Activated T-helper 1 cell treated with anti-CD3 and anti-CD28 coated beads, Interleukin-12 subunit alpha, Interleukin-12 subunit beta, Interleukin-2, Interleukin-4 antibody, amounts not matched to agents 30 ng/mL and 10 ng/mL and 1 ng/mL, durations not matched to agents 14 hours and 24 hours and 36 hours (primary cell): ENCODE results near the gene TSHZ2. TPM values are rescaled to one million over a fixed set of nuclear protein-coding genes. Genes with fewer than 3 reads are reported as not detected.
"Not testable (repeated sequence)": the region's sequence is repeated elsewhere in the genome, so short reads cannot be mapped to it uniquely, and the experiment has no call there.

Source experiments
- DNase-seq: peaks from one replicate; pipeline ENCODE4 v3.0.0; 2021; ENCODE audit warnings: low spot score
- H3K27ac Mint-ChIP-seq: one replicate; pipeline ENCODE4 v1.8.0; 2021; ENCODE audit warnings: mild to moderate bottlenecking, mixed read lengths
- H3K27me3 Mint-ChIP-seq: one replicate; pipeline ENCODE4 v1.8.0; 2022; ENCODE audit warnings: mild to moderate bottlenecking, moderate library complexity, mixed read lengths; ENCODE audit not compliant: insufficient read depth
- H3K36me3 Mint-ChIP-seq: one replicate; pipeline ENCODE4 v1.8.0; 2021; ENCODE audit warnings: low read depth, mixed read lengths
- H3K4me1 Mint-ChIP-seq: one replicate; pipeline ENCODE4 v1.8.0; 2021; ENCODE audit warnings: low read depth, mixed read lengths
- H3K4me3 Mint-ChIP-seq: one replicate; pipeline ENCODE4 v1.8.0; 2021; ENCODE audit warnings: mild to moderate bottlenecking, moderate library complexity, mixed read lengths
- H3K9me3 Mint-ChIP-seq: one replicate; pipeline ENCODE4 v1.8.0; 2021; ENCODE audit warnings: mixed read lengths
- intact Hi-C: fragments of 100-400 bp; cut with micrococcal nuclease; formaldehyde crosslinking; loops from one replicate; pipeline ENCODE4 v1.15.1; 2024
- total RNA-seq: library from RNA; stranded (reverse); gene quantifications from 2 replicates; pipeline ENCODE4 v1.2.3, GENCODE V29; 2022

TSHZ2 gene
- total RNA-seq, 1 donor from 2014 or later: 26.0 TPM

DNA sequence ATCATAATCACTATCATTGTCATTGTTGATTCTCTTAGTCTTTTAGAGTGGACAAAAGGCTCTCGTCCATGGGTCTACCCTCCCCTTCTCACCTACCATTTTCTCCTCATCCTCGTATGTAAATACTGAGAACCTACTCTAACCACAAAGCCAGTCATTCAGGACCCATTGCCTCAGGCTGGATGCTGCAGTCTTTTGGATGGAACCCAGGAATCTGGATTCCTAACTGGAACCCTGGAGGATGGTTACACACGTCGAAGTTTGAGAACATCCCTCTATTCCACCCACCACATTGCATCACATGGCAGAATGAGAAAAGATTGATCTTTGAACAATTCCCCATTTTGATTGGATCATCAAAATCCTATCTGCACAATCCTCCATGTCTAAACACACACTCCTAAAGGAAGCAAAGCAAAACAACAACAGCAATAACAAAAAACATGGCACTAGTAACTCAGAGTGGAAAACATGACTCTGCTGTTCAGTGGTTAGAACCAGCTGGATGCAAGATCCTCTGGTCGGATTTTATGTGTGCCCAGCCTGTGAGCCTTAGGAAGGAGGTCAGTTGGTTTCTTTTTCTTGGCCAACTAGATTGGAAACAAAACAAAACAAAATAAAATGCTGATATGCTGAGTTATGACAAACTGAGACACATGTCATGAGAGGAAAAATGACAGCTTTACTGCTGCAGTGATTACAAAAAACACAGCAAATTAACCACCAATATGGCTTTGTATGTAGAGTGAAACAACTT lies 38.0 kb downstream of the TSHZ2 start:
- DNase-seq: no peak
- Mint-ChIP-seq H3K9me3 (peaks cover 24% of the 10 kb centered on the region), H3K4me3 (no peak overlapping the region), H3K27ac (no peak overlapping the region), H3K4me1 (peaks cover 12% of the 10 kb centered on the region), H3K36me3 (peaks cover 41% of the 10 kb centered on the region), H3K27me3 (no peaks in the 10 kb centered on the region)
- intact Hi-C loops: no loop called here

DNA sequence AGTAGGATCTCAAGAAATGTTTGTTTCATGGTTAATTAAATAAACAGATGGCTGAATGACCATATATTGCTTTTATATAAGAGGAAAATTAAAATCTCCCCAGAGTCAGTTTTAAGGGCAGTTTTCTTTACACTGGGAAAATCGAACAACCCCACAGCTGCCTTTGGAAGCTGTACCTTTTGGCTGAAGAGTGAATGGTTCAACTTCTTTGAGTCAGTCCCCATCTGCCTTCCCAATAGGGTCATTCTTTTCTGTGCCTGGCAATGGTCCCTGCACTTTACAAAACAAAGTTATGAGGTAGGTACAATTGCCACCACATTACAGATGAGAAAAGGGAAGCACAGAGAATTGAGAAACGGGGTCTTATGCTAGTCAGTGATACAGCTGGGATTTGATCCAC lies 39.5 kb downstream of the TSHZ2 start:
- Mint-ChIP-seq H3K4me3 (no peak overlapping the region), H3K9me3 (peaks cover 32% of the 10 kb centered on the region), H3K27ac (no peak overlapping the region), H3K4me1 (peaks cover 12% of the 10 kb centered on the region), H3K27me3 (no peaks in the 10 kb centered on the region), H3K36me3 (peaks cover 50% of the 10 kb centered on the region)
- no peak for DNase-seq
- intact Hi-C loops: no loop called here

- no peaks in the 10 kb centered on the region for H3K27me3 Mint-ChIP-seq
- H3K27ac Mint-ChIP-seq: no peak overlapping the region
- peaks cover 19% of the 10 kb centered on the region for H3K4me1 Mint-ChIP-seq
- no peak for DNase-seq
- peaks cover 38% of the 10 kb centered on the region for H3K9me3 Mint-ChIP-seq
- intact Hi-C loops: no loop called here
- peaks cover 52% of the 10 kb centered on the region for H3K36me3 Mint-ChIP-seq
- H3K4me3 Mint-ChIP-seq: no peak overlapping the region
Measured at GRCh38 chr20:53013183-53013582, 41.0 kb downstream of the TSHZ2 start.

- peaks cover 25% of the 10 kb centered on the region for H3K4me1 Mint-ChIP-seq
- peaks cover 52% of the 10 kb centered on the region for H3K36me3 Mint-ChIP-seq
- no peaks in the 10 kb centered on the region for H3K27me3 Mint-ChIP-seq
- no peak overlapping the region for H3K4me3 Mint-ChIP-seq
- no peak for DNase-seq
- peaks cover 38% of the 10 kb centered on the region for H3K9me3 Mint-ChIP-seq
- H3K27ac Mint-ChIP-seq: no peak overlapping the region
- intact Hi-C loops: no loop called here
Measured at GRCh38 chr20:53013847-53014246, 41.7 kb downstream of the TSHZ2 start.

- peaks cover 45% of the 10 kb centered on the region for H3K9me3 Mint-ChIP-seq
- H3K4me3 Mint-ChIP-seq: no peak overlapping the region
- H3K27me3 Mint-ChIP-seq: no peaks in the 10 kb centered on the region
- H3K36me3 Mint-ChIP-seq: peaks cover 56% of the 10 kb centered on the region
- peaks cover 35% of the 10 kb centered on the region for H3K4me1 Mint-ChIP-seq
- H3K27ac Mint-ChIP-seq: no peak overlapping the region
- intact Hi-C loops: no loop called here
- no peak for DNase-seq
Measured at GRCh38 chr20:53016071-53016470, 43.9 kb downstream of the TSHZ2 start.

DNA sequence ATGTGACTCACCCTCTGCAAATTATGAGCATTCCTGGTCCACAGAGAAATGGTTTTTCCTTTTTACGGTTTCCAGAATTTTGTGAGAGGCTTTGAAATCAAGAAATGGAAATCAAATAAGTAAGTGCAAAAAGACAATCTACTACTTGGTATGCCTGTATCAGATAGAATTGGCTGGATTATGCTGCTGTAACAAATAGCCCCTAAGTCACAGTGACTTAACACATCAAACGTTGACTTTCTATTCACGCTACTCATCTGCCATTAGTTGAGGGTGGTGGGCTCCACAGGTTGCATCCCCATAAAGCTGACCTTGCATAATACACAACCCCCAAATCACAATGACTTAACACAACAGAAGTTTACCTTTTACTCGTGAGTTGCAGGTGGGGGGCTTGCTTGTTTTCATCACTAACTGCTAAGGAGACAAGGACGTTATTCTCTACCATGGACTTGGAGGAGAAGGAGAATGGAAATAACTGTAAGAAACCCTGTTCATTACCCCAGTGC lies 44.4 kb downstream of the TSHZ2 start:
- intact Hi-C loops: no loop called here
- DNase-seq: no peak
- peaks cover 58% of the 10 kb centered on the region for H3K36me3 Mint-ChIP-seq
- peaks cover 48% of the 10 kb centered on the region for H3K9me3 Mint-ChIP-seq
- H3K4me1 Mint-ChIP-seq: peaks cover 41% of the 10 kb centered on the region
- H3K27me3 Mint-ChIP-seq: no peaks in the 10 kb centered on the region
- H3K27ac Mint-ChIP-seq: no peak overlapping the region
- H3K4me3 Mint-ChIP-seq: no peak overlapping the region

- H3K9me3 Mint-ChIP-seq: peaks cover 48% of the 10 kb centered on the region
- no peaks in the 10 kb centered on the region for H3K27me3 Mint-ChIP-seq
- no peak for DNase-seq
- H3K4me3 Mint-ChIP-seq: no peak overlapping the region
- no peak overlapping the region for H3K27ac Mint-ChIP-seq
- H3K36me3 Mint-ChIP-seq: peaks cover 57% of the 10 kb centered on the region
- intact Hi-C loops: no loop called here
- H3K4me1 Mint-ChIP-seq: peaks cover 47% of the 10 kb centered on the region
Measured at GRCh38 chr20:53017206-53017605, 45.0 kb downstream of the TSHZ2 start.

- Mint-ChIP-seq H3K27ac (peak overlapping the region; percentile 72), H3K4me1 (peaks cover 69% of the 10 kb centered on the region), H3K9me3 (peaks cover 32% of the 10 kb centered on the region), H3K36me3 (peaks cover 41% of the 10 kb centered on the region), H3K4me3 (no peak overlapping the region), H3K27me3 (no peaks in the 10 kb centered on the region)
- no peak for DNase-seq
- intact Hi-C loops: no loop called here
Measured at GRCh38 chr20:53019464-53019863, 47.3 kb downstream of the TSHZ2 start.

DNA sequence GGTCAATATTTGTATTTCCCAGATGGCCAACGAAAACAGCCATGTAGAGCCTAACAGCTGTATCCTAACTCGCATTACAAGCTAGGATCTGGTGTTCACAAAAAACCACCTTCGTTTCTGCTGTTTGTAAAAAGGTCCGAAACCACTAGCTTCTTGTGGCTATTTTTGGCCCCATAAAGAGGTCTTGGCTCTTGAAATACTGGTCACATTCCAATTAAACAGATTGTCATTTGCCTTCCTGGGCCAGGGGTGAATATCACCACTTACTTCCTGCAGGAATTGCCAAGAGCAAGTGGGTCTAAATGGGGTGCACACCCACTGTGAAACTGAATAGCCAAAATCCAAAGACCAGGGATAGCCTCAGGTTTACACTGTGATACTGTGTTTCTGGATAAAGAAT lies 48.2 kb downstream of the TSHZ2 start:
- intact Hi-C loops: loop anchor here (5.0 kb wide), 2 partner anchors 197 to 613 kb away; no protein-coding TSS in a partner anchor
- Mint-ChIP-seq H3K9me3 (peaks cover 25% of the 10 kb centered on the region), H3K4me1 (peaks cover 75% of the 10 kb centered on the region), H3K27ac (peak overlapping the region; percentile 72), H3K4me3 (no peak overlapping the region), H3K27me3 (no peaks in the 10 kb centered on the region), H3K36me3 (peaks cover 33% of the 10 kb centered on the region)
- no peak for DNase-seq

- Mint-ChIP-seq H3K27ac (peak overlapping the region; percentile 90), H3K36me3 (peaks cover 28% of the 10 kb centered on the region), H3K27me3 (no peaks in the 10 kb centered on the region), H3K4me3 (no peak overlapping the region), H3K4me1 (peaks cover 80% of the 10 kb centered on the region), H3K9me3 (peaks cover 25% of the 10 kb centered on the region)
- intact Hi-C loops: loop anchor here (5.0 kb wide), 2 partner anchors 196 to 614 kb away; no protein-coding TSS in a partner anchor
- DNase-seq: no peak
Measured at GRCh38 chr20:53020834-53021233, 48.7 kb downstream of the TSHZ2 start.

GRCh38 chr20:53021934-53022333 lies 49.8 kb downstream of the TSHZ2 start:
- DNase-seq: peak; percentile 33
- Mint-ChIP-seq H3K27me3 (no peaks in the 10 kb centered on the region), H3K27ac (peak overlapping the region; percentile 90), H3K9me3 (peaks cover 14% of the 10 kb centered on the region), H3K36me3 (peaks cover 19% of the 10 kb centered on the region), H3K4me1 (peaks cover 87% of the 10 kb centered on the region), H3K4me3 (peak overlapping the region; percentile 24)
- intact Hi-C loops: loop anchor here (1.0 to 5.0 kb wide), 6 partner anchors 21 to 615 kb away; no protein-coding TSS in a partner anchor

- Mint-ChIP-seq H3K9me3 (peaks cover 10% of the 10 kb centered on the region), H3K4me1 (peaks cover 92% of the 10 kb centered on the region), H3K4me3 (peak overlapping the region; percentile 55), H3K27me3 (no peaks in the 10 kb centered on the region), H3K36me3 (peaks cover 21% of the 10 kb centered on the region), H3K27ac (peak overlapping the region; percentile 90)
- no peak for DNase-seq
- intact Hi-C loops: loop anchor here (1.0 to 5.0 kb wide), 3 partner anchors 46 to 617 kb away; no protein-coding TSS in a partner anchor
Measured at GRCh38 chr20:53023732-53024520, 51.8 kb downstream of the TSHZ2 start.

- Mint-ChIP-seq H3K4me1 (peaks cover 90% of the 10 kb centered on the region), H3K36me3 (peaks cover 19% of the 10 kb centered on the region)
Measured at GRCh38 chr20:53024653-53025052, 52.5 kb downstream of the TSHZ2 start.

More at GRCh38 chr20:53024653-53025052, 52.5 kb downstream of the TSHZ2 start:
- not testable (repeated sequence) for H3K4me3 Mint-ChIP-seq, H3K27me3 Mint-ChIP-seq, DNase-seq
- Mint-ChIP-seq H3K27ac (peak overlapping the region; percentile 77), H3K9me3 (peaks cover 10% of the 10 kb centered on the region)
- intact Hi-C loops: loop anchor here (1.0 to 5.0 kb wide), 4 partner anchors 46 to 617 kb away; no protein-coding TSS in a partner anchor
